Skeletal muscle tissue (tissue), 4 donors: ENCODE results near the gene VKORC1. TPM values are rescaled to one million over a fixed set of nuclear protein-coding genes. Genes with fewer than 3 reads are reported as not detected.

Experiments
- H3K27ac ChIP-seq: one replicate; pipeline ENCODE4 v1.7.0; 2013; ENCODE audit warnings: mild to moderate bottlenecking, low read depth, low read length, inconsistent platforms
- H3K27me3 ChIP-seq, 3 donors: one replicate each; pipeline ENCODE4 v1.7.0; 2013; ENCODE audit warnings: low read length in 3 of 3; ENCODE audit not compliant: control insufficient read depth in 3 of 3, insufficient read depth in 3 of 3
- H3K36me3 ChIP-seq, 3 donors: one replicate each; pipeline ENCODE4 v1.7.0; 2013; ENCODE audit warnings: low read length in 3 of 3; ENCODE audit not compliant: control insufficient read depth in 3 of 3, insufficient read depth in 3 of 3
- H3K4me1 ChIP-seq, 3 donors: one replicate each; pipeline ENCODE4 v1.7.0; 2013; ENCODE audit warnings: low read length in 3 of 3, mild to moderate bottlenecking in 3 of 3; ENCODE audit not compliant: control insufficient read depth in 3 of 3, insufficient read depth in 3 of 3
- H3K4me3 ChIP-seq, 3 donors: one replicate each; pipeline ENCODE4 v1.7.0; 2013; ENCODE audit warnings: low read length in 3 of 3
- H3K9ac ChIP-seq, 3 donors: one replicate each; pipeline ENCODE4 v1.7.0; 2013; ENCODE audit warnings: low read length in 3 of 3, mild to moderate bottlenecking in 3 of 3, moderate library complexity in 2 of 3, low read depth in 1 of 3
- H3K9me3 ChIP-seq, 3 donors: one replicate each; pipeline ENCODE4 v1.7.0; 2013; ENCODE audit warnings: low read length in 3 of 3; ENCODE audit not compliant: control insufficient read depth in 3 of 3
- total RNA-seq: library from RNA; depleted of rRNA; stranded (reverse); fragments of >200 nt; gene quantifications from one replicate; pipeline ENCODE4 v1.2.3, GENCODE V29; 2014
- donor health status: Osteomylitis.

Gene VKORC1
- total RNA-seq, 1 donor from 2014 or later: 34.4 TPM

- peaks cover 8 to 19% (median 17%) of the 10 kb centered on the region in 3 donors for H3K36me3 ChIP-seq
- peaks cover 14 to 15% (median 15%) of the 10 kb centered on the region in 3 donors for H3K4me1 ChIP-seq
- H3K9ac ChIP-seq: peak overlapping the region in 1 of 3 donors; percentile 50
- H3K27ac ChIP-seq: peak overlapping the region; percentile 76
- H3K9me3 ChIP-seq: no peaks in the 10 kb centered on the region
- no peaks in the 10 kb centered on the region for H3K27me3 ChIP-seq
- H3K4me3 ChIP-seq: peak overlapping the region in 1 of 3 donors; percentile 7
These were observed 29.6 kb downstream of the VKORC1 start for GRCh38 chr16:31064882-31065461.

- H3K9me3 ChIP-seq: no peaks in the 10 kb centered on the region
- H3K27ac ChIP-seq: peak overlapping the region; percentile 76
- peak overlapping the region in 1 of 3 donors; percentile 7 for H3K4me3 ChIP-seq
- H3K36me3 ChIP-seq: peaks cover 8 to 19% (median 17%) of the 10 kb centered on the region in 3 donors
- H3K27me3 ChIP-seq: no peaks in the 10 kb centered on the region
- peaks cover 14 to 15% (median 15%) of the 10 kb centered on the region in 3 donors for H3K4me1 ChIP-seq
- peak overlapping the region in 1 of 3 donors; percentile 50 for H3K9ac ChIP-seq
These were observed 30.6 kb downstream of the VKORC1 start for GRCh38 chr16:31063843-31064611.

- Histone ChIP-seq H3K9me3 (no peaks in the 10 kb centered on the region), H3K4me3 (no peak overlapping the region), H3K9ac (no peak overlapping the region), H3K36me3 (peaks cover 8 to 19% (median 17%) of the 10 kb centered on the region in 3 donors), H3K27ac (no peak overlapping the region), H3K4me1 (peaks cover 14 to 15% (median 15%) of the 10 kb centered on the region in 3 donors), H3K27me3 (no peaks in the 10 kb centered on the region)
These were observed 31.1 kb downstream of the VKORC1 start for GRCh38 chr16:31063495-31063842.

GRCh38 chr16:31061813-31062440 is 32.7 kb downstream of the VKORC1 start:
- Histone ChIP-seq H3K27me3 (no peaks in the 10 kb centered on the region), H3K9ac (no peak overlapping the region), H3K27ac (no peak overlapping the region), H3K4me3 (no peak overlapping the region), H3K9me3 (no peaks in the 10 kb centered on the region), H3K4me1 (peaks cover 14 to 15% (median 15%) of the 10 kb centered on the region in 3 donors), H3K36me3 (peaks cover 8 to 19% (median 17%) of the 10 kb centered on the region in 3 donors)

- H3K27ac ChIP-seq: no peak overlapping the region
- no peaks in the 10 kb centered on the region for H3K27me3 ChIP-seq
- no peaks in the 10 kb centered on the region for H3K9me3 ChIP-seq
- H3K9ac ChIP-seq: no peak overlapping the region
- no peak overlapping the region for H3K4me3 ChIP-seq
- peaks cover 14 to 15% (median 15%) of the 10 kb centered on the region in 3 donors for H3K4me1 ChIP-seq
- H3K36me3 ChIP-seq: peaks cover 8 to 19% (median 17%) of the 10 kb centered on the region in 3 donors
These were observed 33.3 kb downstream of the VKORC1 start for GRCh38 chr16:31061126-31061812.

- H3K4me1 ChIP-seq: no peaks in the 10 kb centered on the region
- no peak overlapping the region for H3K9ac ChIP-seq
- H3K4me3 ChIP-seq: no peak overlapping the region
- H3K36me3 ChIP-seq: peaks cover 0 to 2% (median 0%) of the 10 kb centered on the region in 3 donors
- H3K27ac ChIP-seq: no peak overlapping the region
- no peaks in the 10 kb centered on the region for H3K27me3 ChIP-seq
- H3K9me3 ChIP-seq: no peaks in the 10 kb centered on the region
These were observed 39.0 kb downstream of the VKORC1 start for GRCh38 chr16:31055613-31056012.

GRCh38 chr16:31052114-31052513 is 42.5 kb downstream of the VKORC1 start:
- H3K9me3 ChIP-seq: no peaks in the 10 kb centered on the region
- no peaks in the 10 kb centered on the region for H3K36me3 ChIP-seq
- H3K4me3 ChIP-seq: no peak overlapping the region
- H3K27me3 ChIP-seq: no peaks in the 10 kb centered on the region
- H3K9ac ChIP-seq: no peak overlapping the region
- H3K27ac ChIP-seq: no peak overlapping the region
- H3K4me1 ChIP-seq: no peaks in the 10 kb centered on the region

- Histone ChIP-seq H3K4me3 (no peak overlapping the region), H3K27me3 (no peaks in the 10 kb centered on the region), H3K36me3 (no peaks in the 10 kb centered on the region), H3K4me1 (no peaks in the 10 kb centered on the region), H3K27ac (no peak overlapping the region), H3K9ac (no peak overlapping the region), H3K9me3 (no peaks in the 10 kb centered on the region)
These were observed 44.1 kb downstream of the VKORC1 start for GRCh38 chr16:31050280-31051030.

- H3K9me3 ChIP-seq: no peaks in the 10 kb centered on the region
- no peaks in the 10 kb centered on the region for H3K4me1 ChIP-seq
- no peak overlapping the region for H3K27ac ChIP-seq
- H3K9ac ChIP-seq: no peak overlapping the region
- no peak overlapping the region for H3K4me3 ChIP-seq
- no peaks in the 10 kb centered on the region for H3K27me3 ChIP-seq
- peaks cover 32 to 34% (median 32%) of the 10 kb centered on the region in 3 donors for H3K36me3 ChIP-seq
These were observed 50.6 kb downstream of the VKORC1 start for GRCh38 chr16:31043898-31044481.
